GM13977 (cell line): ENCODE data around the gene PGBD5.

Experiments used
- DNase-seq: peaks from one replicate; pipeline ENCODE4 v3.0.0; 2012; ENCODE audit warnings: low spot score
- CTCF ChIP-seq: IDR thresholded peaks from 2 replicates; pipeline ENCODE4 v1.5.1; 2012; ENCODE audit warnings: mild to moderate bottlenecking, control low read depth; ENCODE audit not compliant: insufficient read depth; ENCODE audit errors: extremely low read depth, missing control alignments
- in situ Hi-C: fragments of 300-500 bp; cut with MboI; formaldehyde crosslinking; loops from one replicate; pipeline ENCODE4 v1.12.0; 2022; ENCODE audit warnings: low sequenced_read_pairs, low pct_unique_long_range_greater_than_20kb, mixed read lengths, inconsistent platforms; ENCODE audit not compliant: unreplicated experiment

The PGBD5 gene

DNA sequence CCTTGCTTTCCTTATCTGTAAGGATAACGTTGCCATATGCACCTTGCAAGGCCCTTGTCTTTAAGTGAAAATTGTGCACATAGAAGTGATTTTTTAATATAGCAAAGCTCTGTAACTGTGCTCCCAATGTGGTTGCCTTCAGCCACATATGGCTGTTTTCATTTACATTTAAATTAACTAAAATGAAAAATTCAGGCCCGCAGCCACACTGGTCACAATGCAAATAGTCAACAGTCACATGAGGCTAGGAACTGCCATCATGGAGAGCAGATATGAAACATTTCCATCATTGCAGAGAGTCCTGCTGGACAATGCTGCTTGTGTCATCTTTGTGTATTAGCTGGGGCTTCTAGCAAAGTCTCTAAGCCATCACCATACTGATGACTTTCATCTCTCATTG lies 83.4 kb downstream of the PGBD5 start:
- in situ Hi-C loops, result no loop called here
- TF ChIP-seq CTCF, result no peak
- DNase-seq, result no peak

GRCh38 chr1:230342019-230342418 lies 84.1 kb downstream of the PGBD5 start:
- in situ Hi-C loops, result no loop called here
- TF ChIP-seq CTCF, result no peak
- no peak for DNase-seq

DNA sequence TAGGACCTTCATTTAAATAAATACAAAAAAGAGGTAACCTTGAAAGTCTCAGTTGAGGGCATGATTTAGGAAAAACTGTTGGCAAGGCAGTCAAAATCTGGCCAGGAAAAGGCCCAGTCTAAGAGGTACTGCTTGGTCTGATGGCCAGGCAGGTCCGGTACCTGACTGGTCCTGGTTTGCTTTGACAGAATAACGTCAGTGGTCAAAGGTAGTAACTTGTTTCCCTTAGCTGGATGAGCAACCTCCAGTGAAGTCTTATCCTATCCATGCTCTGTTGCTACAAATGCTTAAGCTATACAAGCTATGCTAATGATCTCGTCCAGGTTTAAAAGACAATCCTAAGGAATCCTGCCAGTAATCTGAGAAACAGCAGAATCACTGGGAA lies 85.0 kb downstream of the PGBD5 start:
- TF ChIP-seq CTCF, result no peak
- no peak for DNase-seq
- in situ Hi-C loops, result no loop called here

- TF ChIP-seq CTCF, result no peak
- no peak for DNase-seq
- in situ Hi-C loops, result no loop called here
These were observed 85.5 kb downstream of the PGBD5 start for GRCh38 chr1:230340526-230341161.

DNA sequence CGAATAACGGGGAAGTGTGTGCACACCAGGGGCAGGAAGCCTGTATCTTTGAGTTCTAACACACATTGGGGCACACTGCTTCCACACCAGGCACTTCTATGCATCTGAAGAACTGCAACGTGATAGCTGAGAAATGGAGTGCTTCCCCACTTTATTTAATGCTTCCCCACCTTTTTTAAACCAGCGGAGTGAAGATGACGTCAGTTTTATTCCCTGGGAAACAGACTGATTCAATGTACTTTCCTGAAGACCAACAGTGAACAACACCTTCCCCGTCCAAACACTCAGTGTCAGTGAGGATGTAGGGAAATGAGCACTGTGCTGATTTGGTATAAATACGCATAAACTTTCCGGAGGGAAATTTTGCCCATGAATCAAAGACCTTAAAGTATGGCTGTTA lies 87.1 kb downstream of the PGBD5 start:
- no peak for DNase-seq
- no peak for TF ChIP-seq CTCF
- in situ Hi-C loops, result no loop called here

- no peak for DNase-seq
- no peak for TF ChIP-seq CTCF
- in situ Hi-C loops, result no loop called here
These were observed 88.9 kb downstream of the PGBD5 start for GRCh38 chr1:230337266-230337665.

DNA sequence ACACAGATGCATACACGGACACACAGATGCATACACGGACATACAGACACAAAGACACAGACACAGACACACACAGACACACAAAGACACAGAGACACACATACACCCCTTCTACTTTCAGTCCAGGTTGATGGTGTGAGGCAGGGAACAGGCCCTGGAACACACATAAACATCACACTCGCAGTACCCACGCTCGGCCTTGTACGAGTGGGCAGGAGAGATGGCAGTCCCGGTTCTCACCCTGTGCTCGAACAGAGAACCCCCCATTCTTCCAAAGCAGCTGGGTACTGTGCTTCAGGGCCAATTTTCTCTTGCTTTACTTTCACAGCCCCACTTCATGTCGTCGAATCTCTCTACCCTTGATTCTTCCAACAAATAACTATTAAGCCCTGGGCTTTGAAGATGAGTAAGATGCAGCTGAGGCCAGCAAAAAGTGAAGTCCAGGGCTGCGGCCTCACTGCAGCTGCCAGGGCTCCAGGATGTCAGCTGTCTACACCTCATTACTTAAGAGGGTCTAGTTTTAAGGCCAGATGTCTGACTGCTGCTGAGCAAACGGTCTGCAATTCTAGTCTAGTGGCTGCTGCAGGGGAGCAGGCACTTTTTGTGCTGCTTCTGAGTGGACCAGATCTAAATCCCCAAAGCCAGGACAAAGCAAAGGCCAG lies 90.1 kb downstream of the PGBD5 start:
- TF ChIP-seq CTCF, result no peak
- DNase-seq, result no peak
- in situ Hi-C loops, result no loop called here
